Uterus (tissue), 4 donors: ENCODE measurements around the gene HERPUD2. TPM values are rescaled to one million over a fixed set of nuclear protein-coding genes. Genes with fewer than 3 reads are reported as not detected.

Experiments
- DNase-seq, 2 donors: peaks; one replicate each; pipeline ENCODE4 v3.0.0-alpha.2; 2019 to 2020
- H3K27ac ChIP-seq, 2 donors: fragments of 200-600 bp; sonication (generic); 1 replicate in 1 of 2; 2 replicates in 1 of 2; pipeline ENCODE4 v1.5.1; 2016 to 2018
- H3K27me3 ChIP-seq, 2 donors: fragments of 200-600 bp; sonication (generic); one replicate each; pipeline ENCODE4 v1.5.1; 2018 to 2019; ENCODE audit warnings: control low read depth in 1 of 2
- H3K36me3 ChIP-seq, 2 donors: fragments of 200-600 bp; sonication (generic); one replicate each; pipeline ENCODE4 v1.5.1; 2019; ENCODE audit warnings: control low read depth in 1 of 2
- H3K4me1 ChIP-seq, 2 donors: fragments of 200-600 bp; sonication (generic); one replicate each; pipeline ENCODE4 v1.5.1; 2018 to 2019; ENCODE audit warnings: control low read depth in 1 of 2
- H3K4me3 ChIP-seq, 2 donors: fragments of 200-600 bp; sonication (generic); 1 replicate in 1 of 2; 2 replicates in 1 of 2; pipeline ENCODE4 v1.5.1; 2018 to 2019; ENCODE audit warnings: mild to moderate bottlenecking in 1 of 2
- H3K9me3 ChIP-seq, 2 donors: fragments of 200-600 bp; sonication (generic); one replicate each; pipeline ENCODE4 v1.5.1; 2019; ENCODE audit warnings: control low read depth in 1 of 2
- POLR2A ChIP-seq, 2 donors: fragments of 450-650 bp; IDR thresholded peaks; one replicate each; pipeline ENCODE4 v1.6.1; 2016; ENCODE audit warnings: antibody characterized with exemption in 2 of 2, mild to moderate bottlenecking in 1 of 2, moderate library complexity in 1 of 2
- intact Hi-C: fragments of 100-400 bp; cut with DNase I; formaldehyde crosslinking; loops from one replicate; pipeline ENCODE4 v1.15.1; 2023; ENCODE audit warnings: low total_unique reads
- total RNA-seq, 4 donors: library from RNA; depleted of rRNA in 3 of 4; stranded (reverse); fragments of >200 nt in 3 of 4; gene quantifications; one replicate each; pipeline versions ENCODE4 v1.1.0 to v1.2.4, GENCODE V29; 2014 to 2023
- TF ChIP-seq, protein P1 (sequence below), 4 experiments: fragments of 200-600 bp in 2 of 4; fragments of 450-650 bp in 2 of 4; sonication (generic) in 2 of 4; IDR thresholded peaks; one replicate each; pipeline ENCODE4 v1.5.1; 2016 to 2019; ENCODE audit warnings: antibody characterized with exemption in 4 of 4, mild to moderate bottlenecking in 2 of 4, moderate library complexity in 1 of 4
- donor health status: DM: yes; HTN: yes; CAD: no.

HERPUD2 gene
- total RNA-seq, 4 donors from 2014 or later: 27.7 to 49.6 (median 40.6) TPM

DNA sequence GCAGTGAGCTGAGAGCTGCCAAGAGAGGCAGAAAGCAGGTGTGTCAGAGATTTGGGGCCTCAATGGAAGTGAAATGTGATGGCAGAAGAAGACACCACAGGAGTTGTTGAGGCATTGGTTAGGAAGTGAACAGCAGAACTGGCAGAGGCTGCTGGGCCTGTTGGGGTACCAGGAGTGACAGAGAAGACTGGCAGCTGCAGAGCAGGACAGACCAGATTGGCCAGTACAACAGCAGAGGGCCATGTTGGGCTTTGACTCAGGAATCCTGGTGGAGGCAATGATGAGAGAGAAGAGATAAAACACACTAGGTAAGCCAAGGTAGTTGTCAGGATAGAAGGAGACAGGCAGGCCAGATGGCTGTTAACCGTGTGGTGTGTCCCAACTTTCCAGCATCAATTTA, 19.9 kb upstream of the HERPUD2 start:
- TF ChIP-seq, protein P1, sequence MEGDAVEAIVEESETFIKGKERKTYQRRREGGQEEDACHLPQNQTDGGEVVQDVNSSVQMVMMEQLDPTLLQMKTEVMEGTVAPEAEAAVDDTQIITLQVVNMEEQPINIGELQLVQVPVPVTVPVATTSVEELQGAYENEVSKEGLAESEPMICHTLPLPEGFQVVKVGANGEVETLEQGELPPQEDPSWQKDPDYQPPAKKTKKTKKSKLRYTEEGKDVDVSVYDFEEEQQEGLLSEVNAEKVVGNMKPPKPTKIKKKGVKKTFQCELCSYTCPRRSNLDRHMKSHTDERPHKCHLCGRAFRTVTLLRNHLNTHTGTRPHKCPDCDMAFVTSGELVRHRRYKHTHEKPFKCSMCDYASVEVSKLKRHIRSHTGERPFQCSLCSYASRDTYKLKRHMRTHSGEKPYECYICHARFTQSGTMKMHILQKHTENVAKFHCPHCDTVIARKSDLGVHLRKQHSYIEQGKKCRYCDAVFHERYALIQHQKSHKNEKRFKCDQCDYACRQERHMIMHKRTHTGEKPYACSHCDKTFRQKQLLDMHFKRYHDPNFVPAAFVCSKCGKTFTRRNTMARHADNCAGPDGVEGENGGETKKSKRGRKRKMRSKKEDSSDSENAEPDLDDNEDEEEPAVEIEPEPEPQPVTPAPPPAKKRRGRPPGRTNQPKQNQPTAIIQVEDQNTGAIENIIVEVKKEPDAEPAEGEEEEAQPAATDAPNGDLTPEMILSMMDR (IDR thresholded peaks at IDR 0.05): no peak
- no peak for TF ChIP-seq POLR2A (IDR thresholded peaks at IDR 0.05)
- H3K4me1 ChIP-seq: no peaks in the 10 kb centered on the region
- no peaks in the 10 kb centered on the region for H3K36me3 ChIP-seq
- intact Hi-C loops: no loop called here
- no peaks in the 10 kb centered on the region for H3K9me3 ChIP-seq
- no peak overlapping the region for H3K27ac ChIP-seq
- no peak for DNase-seq
- no peaks in the 10 kb centered on the region for H3K27me3 ChIP-seq
- no peak overlapping the region for H3K4me3 ChIP-seq

DNA sequence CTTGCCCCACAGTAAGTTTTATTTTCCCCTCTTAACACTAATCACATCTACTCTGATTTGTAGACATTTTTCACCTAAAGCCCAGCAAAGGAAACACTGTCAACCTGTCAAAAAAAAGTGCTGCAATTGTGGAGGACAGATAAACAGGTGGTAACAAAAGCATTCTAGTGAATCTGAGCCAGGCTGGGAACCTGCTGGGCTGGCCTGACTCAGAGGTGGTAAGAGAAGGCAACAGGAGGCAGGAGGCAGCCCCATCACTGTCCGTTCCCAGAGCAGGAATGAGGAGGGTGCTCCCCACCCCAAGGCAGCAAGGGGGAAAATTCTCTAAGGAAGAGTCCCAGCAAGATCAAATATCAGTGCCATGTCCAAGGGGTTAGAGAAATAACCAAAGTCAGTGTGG, 19.5 kb upstream of the HERPUD2 start:
- TF ChIP-seq POLR2A (IDR thresholded peaks at IDR 0.05): no peak
- TF ChIP-seq, protein P1 (IDR thresholded peaks at IDR 0.05): no peak
- H3K4me3 ChIP-seq: no peak overlapping the region
- no peak for DNase-seq
- no peak overlapping the region for H3K27ac ChIP-seq
- H3K27me3 ChIP-seq: no peaks in the 10 kb centered on the region
- H3K4me1 ChIP-seq: no peaks in the 10 kb centered on the region
- no peaks in the 10 kb centered on the region for H3K36me3 ChIP-seq
- intact Hi-C loops: no loop called here
- no peaks in the 10 kb centered on the region for H3K9me3 ChIP-seq

DNA sequence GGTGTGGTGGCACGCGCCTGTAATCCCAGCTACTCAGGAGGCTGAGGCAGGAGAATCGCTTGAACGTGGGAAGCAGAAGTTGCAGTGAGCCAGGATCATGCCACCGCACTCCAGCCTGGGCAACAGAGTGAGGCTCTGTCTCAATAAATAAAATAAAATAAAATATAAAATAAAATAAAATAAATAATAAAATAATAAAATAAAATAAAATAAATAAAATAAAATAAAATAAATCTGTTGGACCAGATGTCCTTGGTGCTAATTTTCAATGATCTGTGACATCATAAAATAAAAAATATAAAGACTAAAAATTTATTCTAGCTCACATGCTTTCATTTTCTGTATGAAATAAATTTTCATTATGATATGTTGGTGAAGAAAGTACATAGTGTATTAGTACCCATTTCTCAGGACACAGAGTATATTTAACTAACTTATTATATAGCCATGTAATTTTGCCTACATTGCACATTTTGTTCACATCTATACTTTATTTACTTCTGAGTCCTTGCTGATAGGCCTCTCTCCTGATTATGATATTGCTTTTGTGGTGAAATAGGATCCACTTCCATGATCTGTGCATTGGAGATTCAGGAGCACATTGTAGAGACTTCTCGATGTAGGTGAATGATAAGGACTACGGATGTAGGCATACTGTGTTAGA, 17.8 kb upstream of the HERPUD2 start:
- Histone ChIP-seq H3K9me3 (no peaks in the 10 kb centered on the region), H3K27me3 (no peaks in the 10 kb centered on the region), H3K4me3 (no peak overlapping the region), H3K27ac (no peak overlapping the region), H3K4me1 (no peaks in the 10 kb centered on the region), H3K36me3 (no peaks in the 10 kb centered on the region)
- intact Hi-C loops: no loop called here
- DNase-seq: no peak
- TF ChIP-seq POLR2A (IDR thresholded peaks at IDR 0.05): no peak
- TF ChIP-seq, protein P1 (IDR thresholded peaks at IDR 0.05): no peak

DNA sequence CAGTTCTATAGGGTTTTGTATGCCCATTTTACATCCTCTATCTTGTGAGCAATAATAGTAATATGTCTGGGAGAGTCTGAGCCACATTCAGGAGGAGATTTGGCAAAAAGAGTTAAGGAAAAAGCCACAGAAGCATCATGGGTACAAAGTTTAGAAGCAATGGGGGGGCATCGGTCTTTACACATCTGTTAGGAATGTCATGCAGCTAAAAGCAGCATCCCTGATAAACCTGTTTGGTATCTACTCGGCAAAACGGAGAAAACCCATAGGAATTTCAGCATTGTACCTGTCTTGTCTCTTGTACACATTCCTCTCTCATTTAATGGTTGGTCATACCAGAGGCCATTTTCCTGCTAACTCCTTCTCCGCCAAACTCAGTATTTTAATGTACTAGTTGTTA, 12.5 kb upstream of the HERPUD2 start:
- intact Hi-C loops: loop anchor here (5.0 kb wide), 1 partner anchor 200 kb away; no protein-coding TSS in a partner anchor
- H3K36me3 ChIP-seq: no peaks in the 10 kb centered on the region
- H3K27me3 ChIP-seq: no peaks in the 10 kb centered on the region
- H3K27ac ChIP-seq: no peak overlapping the region
- H3K4me3 ChIP-seq: no peak overlapping the region
- DNase-seq: no peak
- H3K9me3 ChIP-seq: no peaks in the 10 kb centered on the region
- TF ChIP-seq, protein P1 (IDR thresholded peaks at IDR 0.05): no peak
- TF ChIP-seq POLR2A (IDR thresholded peaks at IDR 0.05): no peak
- H3K4me1 ChIP-seq: no peaks in the 10 kb centered on the region

DNA sequence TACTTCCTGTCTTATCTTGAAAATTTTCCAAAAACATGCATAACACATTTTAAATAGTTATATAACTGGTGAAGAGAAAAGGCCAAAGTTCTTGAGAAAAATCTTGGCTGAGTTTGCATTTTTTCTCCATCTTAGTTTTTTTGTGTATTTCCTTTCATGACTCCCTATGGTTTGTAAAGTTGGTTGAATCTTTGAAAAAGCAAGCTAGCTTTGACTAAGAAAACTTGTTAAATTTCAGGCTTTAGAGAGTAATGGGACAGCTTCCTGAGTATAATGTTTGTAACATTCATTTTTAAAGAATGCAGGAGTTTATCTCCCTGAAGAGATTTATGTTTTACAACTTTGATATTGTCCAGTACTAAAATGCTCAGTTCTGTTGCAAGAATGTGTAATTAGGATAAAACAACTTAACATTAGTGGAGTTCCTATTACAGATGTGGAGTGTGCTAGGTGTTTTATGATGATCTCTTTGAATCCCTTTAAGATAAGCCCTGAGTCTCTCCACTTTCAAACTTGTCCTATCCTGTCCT, 11.1 kb upstream of the HERPUD2 start:
- no peaks in the 10 kb centered on the region for H3K4me1 ChIP-seq
- intact Hi-C loops: loop anchor here (5.0 kb wide), 1 partner anchor 201 kb away; no protein-coding TSS in a partner anchor
- no peak for DNase-seq
- no peaks in the 10 kb centered on the region for H3K27me3 ChIP-seq
- H3K4me3 ChIP-seq: no peak overlapping the region
- no peak for TF ChIP-seq POLR2A (IDR thresholded peaks at IDR 0.05)
- TF ChIP-seq, protein P1 (IDR thresholded peaks at IDR 0.05): no peak
- H3K27ac ChIP-seq: peak overlapping the region; percentile 23 to 46
- no peaks in the 10 kb centered on the region for H3K9me3 ChIP-seq
- H3K36me3 ChIP-seq: no peaks in the 10 kb centered on the region
